Lower leg skin (tissue), 3 donors: ENCODE results near the gene NECAP2.

Experiments
- POLR2A ChIP-seq, 2 donors: fragments of 450-650 bp; IDR thresholded peaks; one replicate each; pipeline ENCODE4 v1.6.1; 2016 to 2017; ENCODE audit warnings: antibody characterized with exemption in 2 of 2, mild to moderate bottlenecking in 1 of 2, moderate library complexity in 1 of 2
- TF ChIP-seq, protein P1 (sequence below), 3 donors: fragments of 450-650 bp; IDR thresholded peaks; one replicate each; pipeline ENCODE4 v1.5.1; 2016; ENCODE audit warnings: antibody characterized with exemption in 3 of 3, mild to moderate bottlenecking in 3 of 3, moderate library complexity in 2 of 3

DNA sequence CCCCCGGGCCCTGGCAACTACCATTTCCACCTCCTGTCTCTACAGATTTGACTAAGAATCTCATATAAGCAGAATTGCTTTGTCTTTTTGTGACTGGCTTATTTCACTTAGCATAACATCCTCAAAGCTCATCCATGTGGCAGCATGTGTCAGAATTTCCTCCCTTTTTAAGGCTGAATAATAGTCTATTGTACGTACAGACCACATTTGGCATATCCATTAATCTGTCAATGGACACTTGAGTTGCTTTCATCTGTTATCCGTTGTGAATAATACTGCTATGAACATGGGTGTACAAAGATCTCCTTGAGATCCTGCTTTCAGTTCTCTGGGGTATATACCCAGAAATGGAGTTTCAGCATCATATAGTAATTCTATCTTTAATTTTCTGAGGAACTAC lies 27.3 kb upstream of the NECAP2 start:
- TF ChIP-seq, protein P1, sequence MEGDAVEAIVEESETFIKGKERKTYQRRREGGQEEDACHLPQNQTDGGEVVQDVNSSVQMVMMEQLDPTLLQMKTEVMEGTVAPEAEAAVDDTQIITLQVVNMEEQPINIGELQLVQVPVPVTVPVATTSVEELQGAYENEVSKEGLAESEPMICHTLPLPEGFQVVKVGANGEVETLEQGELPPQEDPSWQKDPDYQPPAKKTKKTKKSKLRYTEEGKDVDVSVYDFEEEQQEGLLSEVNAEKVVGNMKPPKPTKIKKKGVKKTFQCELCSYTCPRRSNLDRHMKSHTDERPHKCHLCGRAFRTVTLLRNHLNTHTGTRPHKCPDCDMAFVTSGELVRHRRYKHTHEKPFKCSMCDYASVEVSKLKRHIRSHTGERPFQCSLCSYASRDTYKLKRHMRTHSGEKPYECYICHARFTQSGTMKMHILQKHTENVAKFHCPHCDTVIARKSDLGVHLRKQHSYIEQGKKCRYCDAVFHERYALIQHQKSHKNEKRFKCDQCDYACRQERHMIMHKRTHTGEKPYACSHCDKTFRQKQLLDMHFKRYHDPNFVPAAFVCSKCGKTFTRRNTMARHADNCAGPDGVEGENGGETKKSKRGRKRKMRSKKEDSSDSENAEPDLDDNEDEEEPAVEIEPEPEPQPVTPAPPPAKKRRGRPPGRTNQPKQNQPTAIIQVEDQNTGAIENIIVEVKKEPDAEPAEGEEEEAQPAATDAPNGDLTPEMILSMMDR (IDR thresholded peaks at IDR 0.05): no peak
- TF ChIP-seq POLR2A (IDR thresholded peaks at IDR 0.05): no peak
